HepG2 (cell line): ENCODE results near the gene MPV17L2. TPM values are rescaled to one million over a fixed set of nuclear protein-coding genes. Genes with fewer than 3 reads are reported as not detected.

Experiments
- EEA1 ChIP-seq: sonication (generic); formaldehyde crosslinking; IDR thresholded peaks from 2 replicates; pipeline ENCODE4 v1.5.1; 2020; ENCODE audit warnings: mild to moderate bottlenecking, missing genetic modification reagents, borderline replicate concordance
- HMG20A ChIP-seq: IDR thresholded peaks from 2 replicates; pipeline ENCODE4 v1.6.1; 2016; ENCODE audit warnings: borderline replicate concordance
- HNRNPLL ChIP-seq: fragments of 200-400 bp; formaldehyde crosslinking; IDR thresholded peaks from 2 replicates; pipeline ENCODE4 v1.6.1; 2017; ENCODE audit warnings: mild to moderate bottlenecking, low read depth, low read length; ENCODE audit not compliant: poor library complexity, severe bottlenecking
- HOXD1 ChIP-seq: sonication (generic); formaldehyde crosslinking; IDR thresholded peaks from 2 replicates; pipeline ENCODE4 v1.5.0; 2020; ENCODE audit warnings: missing genetic modification reagents
- KMT2B ChIP-seq: IDR thresholded peaks from 2 replicates; pipeline ENCODE4 v1.6.1; 2016; ENCODE audit warnings: missing genetic modification reagents, missing compliant biosample characterization
- MIER2 ChIP-seq: IDR thresholded peaks from 2 replicates; pipeline ENCODE4 v1.6.1; 2016; ENCODE audit warnings: missing biosample characterization, missing genetic modification reagents
- NRL ChIP-seq: sonication (generic); formaldehyde crosslinking; IDR thresholded peaks from 2 replicates; pipeline ENCODE4 v1.5.0; 2020; ENCODE audit warnings: missing genetic modification reagents, mild to moderate bottlenecking, moderate library complexity, borderline replicate concordance
- PAF1 ChIP-seq: IDR thresholded peaks from 2 replicates; pipeline ENCODE4 v1.6.1; 2016; ENCODE audit warnings: missing genetic modification reagents, missing compliant biosample characterization
- PAX8 ChIP-seq: sonication (generic); formaldehyde crosslinking; IDR thresholded peaks from 2 replicates; pipeline ENCODE4 v1.8.0; 2022; ENCODE audit warnings: mild to moderate bottlenecking, missing genetic modification reagents, borderline replicate concordance
- RELA ChIP-seq: sonication (generic); formaldehyde crosslinking; IDR thresholded peaks from 2 replicates; pipeline ENCODE4 v1.4.0; 2020; ENCODE audit warnings: missing genetic modification reagents
- RFXANK ChIP-seq: IDR thresholded peaks from 2 replicates; pipeline ENCODE4 v1.6.1; 2016
- ZKSCAN8 ChIP-seq: IDR thresholded peaks from 2 replicates; pipeline ENCODE4 v1.6.1; 2016; ENCODE audit warnings: borderline replicate concordance, missing genetic modification reagents, missing compliant biosample characterization
- ZMYM3 ChIP-seq: sonication (generic); formaldehyde crosslinking; IDR thresholded peaks from 2 replicates; pipeline ENCODE4 v1.5.1; 2020; ENCODE audit warnings: mild to moderate bottlenecking, missing genetic modification reagents
- ZNF263 ChIP-seq: sonication (generic); formaldehyde crosslinking; IDR thresholded peaks from 2 replicates; pipeline ENCODE4 v1.4.0; 2020; ENCODE audit warnings: missing genetic modification reagents
- ZNF703 ChIP-seq: sonication (generic); formaldehyde crosslinking; IDR thresholded peaks from 2 replicates; pipeline ENCODE4 v1.5.1; 2020; ENCODE audit warnings: missing genetic modification reagents, mild to moderate bottlenecking, moderate library complexity, borderline replicate concordance
- polyA plus RNA-seq, 8 experiments: library from polyadenylated mRNA; depleted of rRNA in 3 of 8; stranded (reverse) in 7 of 8; unstranded in 1 of 8; fragments of >200 nt; fragmentation: Illumina TruSeq in 4 of 8; extraction: Trizol in 4 of 8; gene quantifications; 2 replicates each; pipeline versions ENCODE4 v1.2.1 to v1.2.3, GENCODE V29; 2011 to 2016; ENCODE audit warnings: low read depth in 4 of 8, missing spikeins in 1 of 8, mixed read lengths in 1 of 8; ENCODE audit not compliant: insufficient read depth in 1 of 8
- total RNA-seq, 5 experiments: library from RNA; depleted of rRNA; stranded (reverse); fragments of >200 nt; fragmentation: Illumina TruSeq; extraction: Trizol; gene quantifications; 2 replicates each; pipeline ENCODE4 v1.2.3, GENCODE V29; 2016; ENCODE audit warnings: low read depth in 1 of 5
- TF ChIP-seq, protein P1 (sequence below): sonication (generic); formaldehyde crosslinking; IDR thresholded peaks from 2 replicates; pipeline ENCODE4 v1.4.0; 2020; ENCODE audit warnings: missing genetic modification reagents, borderline replicate concordance
- TF ChIP-seq, protein P2 (sequence below): sonication (generic); formaldehyde crosslinking; IDR thresholded peaks from 2 replicates; pipeline ENCODE4 v1.4.0; 2020; ENCODE audit warnings: missing genetic modification reagents, borderline replicate concordance
- TF ChIP-seq, protein P3 (sequence below): sonication (generic); formaldehyde crosslinking; IDR thresholded peaks from 2 replicates; pipeline ENCODE4 v1.5.1; 2020; ENCODE audit warnings: mild to moderate bottlenecking, missing genetic modification reagents, borderline replicate concordance

Gene MPV17L2
- total and polyA plus RNA-seq, 2 of the 13 experiments (the other 11 are each of a cell fraction or from before 2014, with no cell fraction given): 13.6 to 16.7 TPM

DNA sequence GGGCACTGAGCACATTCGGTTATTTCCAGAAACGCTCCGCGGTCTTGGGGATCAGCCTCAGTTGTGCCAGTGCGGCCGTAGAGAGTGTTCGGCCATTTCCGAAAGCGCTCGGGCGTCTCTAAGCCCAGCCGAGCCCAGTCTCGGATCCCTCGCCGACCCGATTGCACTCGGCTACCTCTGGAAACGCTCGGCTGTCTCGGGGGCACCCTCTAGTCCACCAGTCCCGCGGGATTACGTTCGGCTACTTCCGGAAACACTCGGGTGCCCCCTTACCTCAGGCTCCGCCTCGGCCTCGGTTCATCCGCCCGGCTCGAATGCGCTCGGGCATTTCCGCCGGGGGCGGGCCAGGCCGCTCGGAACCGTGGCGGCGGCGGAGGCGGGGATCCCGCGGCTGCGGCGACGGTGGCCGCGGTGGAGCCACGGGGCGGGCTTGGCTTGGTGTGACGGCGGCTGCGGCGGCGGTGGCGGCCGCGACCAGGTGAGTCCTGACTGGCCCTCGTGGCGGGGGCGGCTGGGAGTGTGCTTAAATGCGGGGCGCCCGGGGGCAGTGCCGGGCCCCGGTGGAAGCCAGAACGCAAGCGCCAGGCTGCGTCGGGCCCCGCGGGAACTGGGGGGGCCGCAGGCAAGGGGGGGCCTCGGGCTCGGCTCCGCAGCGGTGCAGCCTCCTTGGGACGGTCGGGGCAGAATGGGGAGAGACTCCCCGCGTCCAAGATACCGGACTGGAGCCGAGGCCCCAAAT lies 40.0 kb upstream of the MPV17L2 start, which contains the start of gene PIK3R2 (continued):
- TF ChIP-seq ZKSCAN8 (CRISPR knock-in tag): no peak
- TF ChIP-seq, protein P1, sequence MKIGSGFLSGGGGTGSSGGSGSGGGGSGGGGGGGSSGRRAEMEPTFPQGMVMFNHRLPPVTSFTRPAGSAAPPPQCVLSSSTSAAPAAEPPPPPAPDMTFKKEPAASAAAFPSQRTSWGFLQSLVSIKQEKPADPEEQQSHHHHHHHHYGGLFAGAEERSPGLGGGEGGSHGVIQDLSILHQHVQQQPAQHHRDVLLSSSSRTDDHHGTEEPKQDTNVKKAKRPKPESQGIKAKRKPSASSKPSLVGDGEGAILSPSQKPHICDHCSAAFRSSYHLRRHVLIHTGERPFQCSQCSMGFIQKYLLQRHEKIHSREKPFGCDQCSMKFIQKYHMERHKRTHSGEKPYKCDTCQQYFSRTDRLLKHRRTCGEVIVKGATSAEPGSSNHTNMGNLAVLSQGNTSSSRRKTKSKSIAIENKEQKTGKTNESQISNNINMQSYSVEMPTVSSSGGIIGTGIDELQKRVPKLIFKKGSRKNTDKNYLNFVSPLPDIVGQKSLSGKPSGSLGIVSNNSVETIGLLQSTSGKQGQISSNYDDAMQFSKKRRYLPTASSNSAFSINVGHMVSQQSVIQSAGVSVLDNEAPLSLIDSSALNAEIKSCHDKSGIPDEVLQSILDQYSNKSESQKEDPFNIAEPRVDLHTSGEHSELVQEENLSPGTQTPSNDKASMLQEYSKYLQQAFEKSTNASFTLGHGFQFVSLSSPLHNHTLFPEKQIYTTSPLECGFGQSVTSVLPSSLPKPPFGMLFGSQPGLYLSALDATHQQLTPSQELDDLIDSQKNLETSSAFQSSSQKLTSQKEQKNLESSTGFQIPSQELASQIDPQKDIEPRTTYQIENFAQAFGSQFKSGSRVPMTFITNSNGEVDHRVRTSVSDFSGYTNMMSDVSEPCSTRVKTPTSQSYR (CRISPR knock-in tag): no peak
- peak; percentile 68 for TF ChIP-seq HNRNPLL
- TF ChIP-seq MIER2 (CRISPR knock-in tag): no peak
- no peak for TF ChIP-seq PAX8 (CRISPR knock-in tag)
- no peak for TF ChIP-seq HMG20A
- TF ChIP-seq ZNF263: no peak
- TF ChIP-seq RELA (CRISPR knock-in tag): no peak
- no peak for TF ChIP-seq ZNF703 (CRISPR knock-in tag)
- no peak for TF ChIP-seq PAF1 (CRISPR knock-in tag)
- TF ChIP-seq ZMYM3 (CRISPR knock-in tag): no peak
- TF ChIP-seq NRL (CRISPR knock-in tag): no peak; the same call in none of the 2 replicates
- TF ChIP-seq, protein P2, sequence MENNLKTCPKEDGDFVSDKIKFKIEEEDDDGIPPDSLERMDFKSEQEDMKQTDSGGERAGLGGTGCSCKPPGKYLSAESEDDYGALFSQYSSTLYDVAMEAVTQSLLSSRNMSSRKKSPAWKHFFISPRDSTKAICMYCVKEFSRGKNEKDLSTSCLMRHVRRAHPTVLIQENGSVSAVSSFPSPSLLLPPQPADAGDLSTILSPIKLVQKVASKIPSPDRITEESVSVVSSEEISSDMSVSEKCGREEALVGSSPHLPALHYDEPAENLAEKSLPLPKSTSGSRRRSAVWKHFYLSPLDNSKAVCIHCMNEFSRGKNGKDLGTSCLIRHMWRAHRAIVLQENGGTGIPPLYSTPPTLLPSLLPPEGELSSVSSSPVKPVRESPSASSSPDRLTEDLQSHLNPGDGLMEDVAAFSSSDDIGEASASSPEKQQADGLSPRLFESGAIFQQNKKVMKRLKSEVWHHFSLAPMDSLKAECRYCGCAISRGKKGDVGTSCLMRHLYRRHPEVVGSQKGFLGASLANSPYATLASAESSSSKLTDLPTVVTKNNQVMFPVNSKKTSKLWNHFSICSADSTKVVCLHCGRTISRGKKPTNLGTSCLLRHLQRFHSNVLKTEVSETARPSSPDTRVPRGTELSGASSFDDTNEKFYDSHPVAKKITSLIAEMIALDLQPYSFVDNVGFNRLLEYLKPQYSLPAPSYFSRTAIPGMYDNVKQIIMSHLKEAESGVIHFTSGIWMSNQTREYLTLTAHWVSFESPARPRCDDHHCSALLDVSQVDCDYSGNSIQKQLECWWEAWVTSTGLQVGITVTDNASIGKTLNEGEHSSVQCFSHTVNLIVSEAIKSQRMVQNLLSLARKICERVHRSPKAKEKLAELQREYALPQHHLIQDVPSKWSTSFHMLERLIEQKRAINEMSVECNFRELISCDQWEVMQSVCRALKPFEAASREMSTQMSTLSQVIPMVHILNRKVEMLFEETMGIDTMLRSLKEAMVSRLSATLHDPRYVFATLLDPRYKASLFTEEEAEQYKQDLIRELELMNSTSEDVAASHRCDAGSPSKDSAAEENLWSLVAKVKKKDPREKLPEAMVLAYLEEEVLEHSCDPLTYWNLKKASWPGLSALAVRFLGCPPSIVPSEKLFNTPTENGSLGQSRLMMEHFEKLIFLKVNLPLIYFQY: peak; percentile 90; the same call in 1 of the 2 replicates
- TF ChIP-seq KMT2B: 0 out of 2 replicates have a peak, but pooled peaks have one; percentile 1
- TF ChIP-seq RFXANK: no peak
- no peak for TF ChIP-seq EEA1 (CRISPR knock-in tag)
- TF ChIP-seq, protein P3, sequence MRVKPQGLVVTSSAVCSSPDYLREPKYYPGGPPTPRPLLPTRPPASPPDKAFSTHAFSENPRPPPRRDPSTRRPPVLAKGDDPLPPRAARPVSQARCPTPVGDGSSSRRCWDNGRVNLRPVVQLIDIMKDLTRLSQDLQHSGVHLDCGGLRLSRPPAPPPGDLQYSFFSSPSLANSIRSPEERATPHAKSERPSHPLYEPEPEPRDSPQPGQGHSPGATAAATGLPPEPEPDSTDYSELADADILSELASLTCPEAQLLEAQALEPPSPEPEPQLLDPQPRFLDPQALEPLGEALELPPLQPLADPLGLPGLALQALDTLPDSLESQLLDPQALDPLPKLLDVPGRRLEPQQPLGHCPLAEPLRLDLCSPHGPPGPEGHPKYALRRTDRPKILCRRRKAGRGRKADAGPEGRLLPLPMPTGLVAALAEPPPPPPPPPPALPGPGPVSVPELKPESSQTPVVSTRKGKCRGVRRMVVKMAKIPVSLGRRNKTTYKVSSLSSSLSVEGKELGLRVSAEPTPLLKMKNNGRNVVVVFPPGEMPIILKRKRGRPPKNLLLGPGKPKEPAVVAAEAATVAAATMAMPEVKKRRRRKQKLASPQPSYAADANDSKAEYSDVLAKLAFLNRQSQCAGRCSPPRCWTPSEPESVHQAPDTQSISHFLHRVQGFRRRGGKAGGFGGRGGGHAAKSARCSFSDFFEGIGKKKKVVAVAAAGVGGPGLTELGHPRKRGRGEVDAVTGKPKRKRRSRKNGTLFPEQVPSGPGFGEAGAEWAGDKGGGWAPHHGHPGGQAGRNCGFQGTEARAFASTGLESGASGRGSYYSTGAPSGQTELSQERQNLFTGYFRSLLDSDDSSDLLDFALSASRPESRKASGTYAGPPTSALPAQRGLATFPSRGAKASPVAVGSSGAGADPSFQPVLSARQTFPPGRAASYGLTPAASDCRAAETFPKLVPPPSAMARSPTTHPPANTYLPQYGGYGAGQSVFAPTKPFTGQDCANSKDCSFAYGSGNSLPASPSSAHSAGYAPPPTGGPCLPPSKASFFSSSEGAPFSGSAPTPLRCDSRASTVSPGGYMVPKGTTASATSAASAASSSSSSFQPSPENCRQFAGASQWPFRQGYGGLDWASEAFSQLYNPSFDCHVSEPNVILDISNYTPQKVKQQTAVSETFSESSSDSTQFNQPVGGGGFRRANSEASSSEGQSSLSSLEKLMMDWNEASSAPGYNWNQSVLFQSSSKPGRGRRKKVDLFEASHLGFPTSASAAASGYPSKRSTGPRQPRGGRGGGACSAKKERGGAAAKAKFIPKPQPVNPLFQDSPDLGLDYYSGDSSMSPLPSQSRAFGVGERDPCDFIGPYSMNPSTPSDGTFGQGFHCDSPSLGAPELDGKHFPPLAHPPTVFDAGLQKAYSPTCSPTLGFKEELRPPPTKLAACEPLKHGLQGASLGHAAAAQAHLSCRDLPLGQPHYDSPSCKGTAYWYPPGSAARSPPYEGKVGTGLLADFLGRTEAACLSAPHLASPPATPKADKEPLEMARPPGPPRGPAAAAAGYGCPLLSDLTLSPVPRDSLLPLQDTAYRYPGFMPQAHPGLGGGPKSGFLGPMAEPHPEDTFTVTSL (CRISPR knock-in tag): no peak
- no peak; the same call in 1 of the 2 replicates for TF ChIP-seq HOXD1 (CRISPR knock-in tag)
